ENCODE results near the gene CHODL.

The CHODL gene, protein sequence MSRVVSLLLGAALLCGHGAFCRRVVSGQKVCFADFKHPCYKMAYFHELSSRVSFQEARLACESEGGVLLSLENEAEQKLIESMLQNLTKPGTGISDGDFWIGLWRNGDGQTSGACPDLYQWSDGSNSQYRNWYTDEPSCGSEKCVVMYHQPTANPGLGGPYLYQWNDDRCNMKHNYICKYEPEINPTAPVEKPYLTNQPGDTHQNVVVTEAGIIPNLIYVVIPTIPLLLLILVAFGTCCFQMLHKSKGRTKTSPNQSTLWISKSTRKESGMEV

DNA sequence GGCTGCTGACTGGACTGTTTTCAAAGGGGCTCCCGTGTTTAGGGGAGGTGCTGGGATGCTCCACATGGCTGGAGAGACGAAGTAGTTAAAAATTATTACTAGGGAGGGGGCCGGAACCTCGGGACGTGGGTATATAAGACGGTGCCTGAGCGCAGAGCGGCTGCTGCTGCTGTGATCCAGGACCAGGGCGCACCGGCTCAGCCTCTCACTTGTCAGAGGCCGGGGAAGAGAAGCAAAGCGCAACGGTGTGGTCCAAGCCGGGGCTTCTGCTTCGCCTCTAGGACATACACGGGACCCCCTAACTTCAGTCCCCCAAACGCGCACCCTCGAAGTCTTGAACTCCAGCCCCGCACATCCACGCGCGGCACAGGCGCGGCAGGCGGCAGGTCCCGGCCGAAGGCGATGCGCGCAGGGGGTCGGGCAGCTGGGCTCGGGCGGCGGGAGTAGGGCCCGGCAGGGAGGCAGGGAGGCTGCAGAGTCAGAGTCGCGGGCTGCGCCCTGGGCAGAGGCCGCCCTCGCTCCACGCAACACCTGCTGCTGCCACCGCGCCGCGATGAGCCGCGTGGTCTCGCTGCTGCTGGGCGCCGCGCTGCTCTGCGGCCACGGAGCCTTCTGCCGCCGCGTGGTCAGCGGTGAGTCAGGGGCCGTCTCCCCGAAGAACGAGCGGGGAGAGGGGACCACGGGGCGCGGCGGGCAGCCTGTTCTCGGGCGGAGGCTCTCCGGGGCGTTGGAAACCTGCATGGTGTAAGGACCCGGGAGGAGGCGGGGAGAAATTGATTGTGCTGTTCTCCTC is at the start of gene CHODL:
Gene CHODL (plus strand): TSS at position 163 of the 793 bp plus-strand sequence. CDS start 391 bp downstream, at position 554.
- no peak for DNase-seq

DNA sequence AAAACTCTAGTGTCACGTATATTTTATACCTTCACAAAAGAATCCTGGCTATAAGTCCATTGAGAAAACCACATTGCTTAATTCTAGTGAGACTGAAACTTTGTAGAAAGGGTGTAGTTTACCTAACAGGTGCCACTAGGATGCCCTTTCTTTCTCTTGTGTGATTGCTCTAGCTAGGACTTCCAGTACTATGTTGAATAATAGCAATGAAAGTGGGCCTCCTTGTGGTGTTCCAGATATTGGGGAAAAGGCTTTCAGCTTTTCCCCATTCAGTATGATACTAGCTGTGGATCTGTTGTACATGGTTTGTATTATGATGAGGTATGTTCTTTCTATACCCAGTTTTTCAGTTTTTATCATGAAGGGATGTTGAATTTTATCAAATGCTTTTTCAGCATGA is 39.7 kb upstream of the CHODL start:
- DNase-seq: no peak

DNA sequence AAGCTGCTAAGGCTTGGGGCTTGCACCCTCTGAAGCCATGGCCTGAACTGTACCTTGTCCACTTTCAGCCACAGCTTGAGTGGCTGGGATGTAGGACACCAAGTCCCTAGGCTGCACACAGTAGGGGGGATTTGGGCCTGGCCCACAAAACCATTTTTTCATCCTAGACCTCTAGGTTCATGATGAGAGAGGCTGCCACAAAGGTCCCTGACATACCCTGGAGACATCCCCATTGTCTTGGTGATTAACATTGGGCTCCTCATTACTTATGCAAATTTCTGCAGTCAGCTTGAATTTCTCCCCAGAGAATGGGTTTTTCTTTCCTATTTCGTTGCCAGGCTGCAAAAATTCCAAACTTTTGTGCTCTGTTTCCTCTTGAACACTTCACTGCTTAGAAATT is 26.3 kb upstream of the CHODL start:
- DNase-seq: no peak

DNA sequence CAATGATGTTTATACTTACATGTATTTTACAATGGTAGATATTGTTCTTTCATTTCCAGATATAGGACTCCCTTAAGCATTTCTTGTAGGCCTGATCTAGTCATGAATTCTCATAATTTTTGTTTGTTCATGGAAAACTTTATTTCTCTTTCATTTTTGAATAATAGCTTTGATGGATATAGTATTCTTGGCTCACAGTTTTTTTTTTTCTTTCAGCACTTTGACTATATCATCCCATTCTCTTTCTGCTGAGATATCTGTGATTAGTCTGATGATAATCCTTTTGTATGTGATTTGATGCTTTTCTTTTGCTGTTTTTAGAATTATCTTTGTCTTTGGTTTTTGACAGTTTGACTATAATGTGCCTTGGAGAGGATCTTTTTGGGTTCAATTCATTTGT is 24.1 kb upstream of the CHODL start:
- no peak for DNase-seq

DNA sequence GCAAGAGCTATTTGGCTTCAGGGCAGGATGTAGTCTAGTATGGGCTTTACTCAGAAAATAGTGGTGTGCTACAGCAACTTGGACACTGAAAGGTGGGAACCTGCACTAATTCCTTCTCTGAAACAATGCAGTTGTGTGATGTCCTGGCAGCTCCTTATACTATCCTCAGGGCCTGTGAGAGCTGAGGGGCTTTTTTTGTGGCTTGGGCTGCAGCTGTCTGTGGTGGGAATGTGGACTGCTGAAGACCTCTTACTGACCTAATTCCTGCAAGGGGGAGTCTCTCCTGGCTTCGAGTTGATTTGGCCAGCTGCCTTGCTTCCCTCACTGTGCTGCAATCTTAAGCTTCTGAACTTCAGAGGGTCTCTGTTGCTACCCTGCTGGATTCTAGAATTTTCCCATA is 22.3 kb upstream of the CHODL start:
- DNase-seq: no peak

DNA sequence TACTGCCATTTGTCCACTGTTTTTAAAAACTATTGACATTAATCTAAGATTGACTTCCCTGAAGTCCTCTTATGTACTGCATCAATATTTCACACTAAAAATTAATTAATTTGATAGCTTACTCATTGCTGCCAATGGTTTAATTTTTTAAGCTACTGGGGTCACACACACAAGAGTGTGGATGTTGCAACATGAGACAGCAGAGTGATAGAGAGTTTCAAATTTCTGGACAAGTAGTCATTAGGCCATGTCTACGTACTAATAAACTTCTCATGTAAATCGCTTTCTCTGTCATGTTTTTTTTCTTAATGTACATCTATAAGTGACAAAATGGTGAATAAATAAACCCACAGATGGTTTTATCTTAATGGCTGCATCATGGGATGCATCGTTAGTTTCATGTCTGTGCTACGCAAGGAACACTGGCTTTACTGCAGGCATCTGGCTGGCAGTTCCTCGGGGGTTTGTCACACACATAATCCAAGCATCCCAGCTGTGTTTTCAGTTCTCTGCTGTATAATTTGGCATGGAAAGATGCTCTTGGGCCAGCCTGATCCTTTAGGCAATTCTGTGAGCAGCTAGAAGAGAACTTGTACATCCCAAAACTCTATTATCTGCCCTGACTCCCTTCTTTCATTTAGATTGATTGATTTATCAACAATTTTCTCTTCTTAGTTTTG is 16.4 kb upstream of the CHODL start:
- no peak for DNase-seq

DNA sequence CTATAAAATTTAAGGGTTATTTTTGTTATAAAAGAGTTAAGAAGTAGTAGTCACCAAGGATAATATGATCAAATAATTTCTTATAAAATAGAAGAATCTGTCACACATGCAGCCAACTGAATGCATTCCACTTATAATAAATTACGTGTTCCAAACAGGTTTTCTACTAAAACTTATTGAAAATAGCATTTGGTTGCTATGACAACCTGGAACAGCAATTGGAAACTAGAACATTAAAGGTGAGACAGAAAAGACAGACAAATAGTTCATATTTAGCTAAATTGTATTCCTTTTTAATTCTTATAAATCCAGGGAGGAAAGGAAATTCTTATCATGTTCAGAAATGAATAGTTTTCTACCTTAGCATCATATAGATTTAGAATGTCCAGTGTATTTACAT is 9.1 kb upstream of the CHODL start:
- DNase-seq: no peak

DNA sequence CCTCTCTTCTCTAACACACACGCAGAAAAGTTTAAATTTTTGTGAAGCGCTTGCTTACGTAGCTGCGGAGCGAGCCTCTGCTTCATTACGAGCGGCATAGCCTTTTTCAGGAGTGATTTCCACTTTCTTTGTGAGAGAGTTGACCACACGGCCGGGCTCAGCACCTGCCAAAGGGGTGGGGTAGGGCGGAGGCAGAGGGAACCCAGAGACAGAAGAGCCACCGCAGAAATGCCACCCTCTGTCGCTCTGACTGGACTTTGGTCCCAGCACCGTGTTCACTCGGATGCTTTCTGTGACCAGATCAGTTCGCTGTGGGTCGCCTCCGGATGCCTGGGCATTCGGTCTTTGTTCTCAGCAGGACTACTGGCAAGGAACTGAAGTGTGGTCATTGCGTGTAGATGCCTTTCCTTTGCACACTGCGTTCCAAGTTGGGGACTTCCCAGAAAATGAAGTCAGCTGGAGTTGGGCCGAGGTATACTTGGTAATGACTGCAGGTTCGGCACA is 883 bp downstream of the CHODL start:
- no peak for DNase-seq

DNA sequence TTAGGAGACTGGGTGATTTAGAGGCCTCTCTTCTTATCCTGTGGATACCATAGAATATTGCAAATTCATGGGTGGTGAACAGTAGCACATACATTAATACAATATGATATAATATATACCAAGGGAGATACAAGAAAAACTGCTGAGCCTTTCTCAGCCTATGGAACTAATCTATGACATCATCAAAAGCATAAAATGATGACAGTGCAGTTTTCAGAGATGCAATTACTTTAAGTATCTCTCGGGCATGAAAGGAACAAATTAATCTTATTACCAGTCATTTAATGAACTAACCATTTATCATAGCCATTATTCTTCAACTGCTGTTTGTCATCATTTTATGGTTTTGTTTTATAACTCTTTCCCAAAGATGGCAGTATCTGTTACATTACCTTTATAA is 3.5 kb downstream of the CHODL start:
- DNase-seq: no peak

DNA sequence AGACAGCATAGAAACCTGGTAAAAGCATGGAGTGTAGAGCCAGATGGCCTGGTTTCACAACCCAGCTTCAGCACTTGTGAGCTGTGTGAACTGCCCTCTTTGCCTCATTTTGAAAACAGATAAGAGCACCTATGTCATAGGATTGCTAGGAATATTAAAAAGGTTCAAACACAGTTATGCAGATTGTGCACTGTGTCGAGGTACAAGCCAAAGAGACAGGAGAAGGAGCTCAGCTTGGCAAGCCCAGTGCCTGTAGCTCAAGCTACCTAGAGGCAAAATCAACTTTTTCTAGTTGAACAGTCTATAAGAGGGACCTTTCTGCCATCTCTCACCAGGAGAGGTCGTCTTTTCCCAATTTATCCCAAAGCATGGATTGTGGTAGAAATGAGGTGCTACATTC is 5.0 kb downstream of the CHODL start:
- no peak for DNase-seq

DNA sequence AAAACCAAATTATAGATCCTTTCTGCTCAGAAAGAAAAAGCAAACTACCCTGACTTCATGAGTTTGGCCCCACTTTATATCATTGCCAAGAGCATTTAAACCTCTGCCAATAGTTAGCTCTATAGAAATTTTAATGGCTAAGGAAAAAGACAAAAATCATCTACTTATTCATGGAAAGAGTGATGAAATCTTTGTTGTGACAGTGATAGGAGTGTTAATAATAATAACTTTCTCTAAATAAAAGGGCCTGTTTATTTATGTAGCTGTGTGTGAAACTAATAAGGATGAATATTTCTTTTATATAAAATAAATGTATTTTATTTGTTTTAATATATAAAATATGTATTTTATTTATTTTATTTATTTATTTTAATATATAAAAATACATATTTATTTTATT is 6.4 kb downstream of the CHODL start:
- no peak for DNase-seq

DNA sequence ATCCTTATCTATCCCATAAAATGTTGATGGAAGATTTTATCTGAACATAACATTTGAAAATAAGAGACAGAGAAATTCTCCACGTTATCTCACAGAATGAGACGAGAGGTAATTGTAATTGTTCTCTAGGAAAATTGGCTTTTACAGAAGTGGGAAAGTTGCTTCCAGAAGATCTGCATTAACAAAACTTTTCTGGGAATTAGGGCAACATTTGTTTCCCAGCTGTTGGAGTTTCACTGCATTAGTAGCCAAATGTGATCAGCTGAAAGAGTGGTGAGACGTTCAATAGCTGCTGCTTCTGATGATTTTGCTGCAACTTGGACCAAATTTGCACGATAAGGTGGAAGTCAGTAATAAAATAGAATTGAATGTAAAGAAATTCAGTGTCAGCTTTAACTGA is 7.6 kb downstream of the CHODL start:
- no peak for DNase-seq

DNA sequence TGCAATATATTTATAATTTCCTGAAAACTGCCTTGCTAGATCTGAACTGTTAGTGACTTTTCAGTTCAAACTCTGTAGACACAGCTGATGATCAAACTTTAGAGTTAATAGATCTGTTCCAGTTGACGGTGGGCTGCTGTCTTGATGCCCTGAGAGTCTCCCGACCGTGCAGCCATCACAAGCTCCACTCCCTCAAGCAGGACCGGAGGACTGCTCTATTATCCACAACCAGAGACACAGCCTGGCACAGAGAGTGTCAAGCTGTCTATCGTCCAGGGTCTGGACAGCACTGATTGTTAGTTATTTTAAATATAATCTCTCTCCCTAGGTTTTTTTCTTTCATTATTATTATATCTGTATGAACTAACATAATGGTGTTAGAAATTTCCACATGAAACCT is 8.0 kb downstream of the CHODL start:
- no peak for DNase-seq

DNA sequence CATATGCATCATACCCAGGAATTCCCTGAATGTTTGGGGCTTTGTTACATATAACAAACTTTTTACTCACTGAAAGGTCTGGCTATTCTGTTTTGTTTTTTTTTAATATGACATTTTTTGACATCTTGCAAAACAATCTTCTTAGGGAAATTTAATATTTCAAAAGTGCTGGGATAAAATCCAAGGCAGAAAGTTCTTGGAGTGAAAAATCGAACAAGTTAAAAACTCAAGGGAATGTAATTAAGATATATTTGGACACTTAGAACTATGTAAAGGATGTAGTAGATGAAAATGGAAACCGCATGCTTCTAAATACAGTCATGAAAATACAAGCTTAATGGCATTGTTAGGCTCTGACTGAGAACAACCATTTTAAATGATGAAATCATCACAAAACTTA is 8.6 kb downstream of the CHODL start:
- DNase-seq: no peak

DNA sequence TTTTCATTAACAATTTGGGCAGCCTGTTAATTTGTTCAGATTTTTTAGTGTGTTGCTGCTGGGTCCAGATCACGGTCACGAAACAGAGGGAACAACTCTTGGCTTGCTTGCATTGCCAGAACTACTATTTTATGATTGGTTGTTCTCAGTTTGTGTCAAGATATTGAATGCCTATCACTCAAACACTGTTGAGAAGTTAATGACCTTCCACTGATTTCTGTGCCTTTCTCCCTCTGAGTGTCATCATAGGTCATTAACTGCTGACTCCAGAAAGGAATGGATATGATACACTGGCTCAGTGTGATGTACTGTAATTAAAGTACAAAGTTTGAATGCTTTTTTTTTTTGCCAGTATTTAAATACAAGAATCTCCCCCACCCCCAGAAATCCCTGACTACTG is 9.2 kb downstream of the CHODL start:
- no peak for DNase-seq

DNA sequence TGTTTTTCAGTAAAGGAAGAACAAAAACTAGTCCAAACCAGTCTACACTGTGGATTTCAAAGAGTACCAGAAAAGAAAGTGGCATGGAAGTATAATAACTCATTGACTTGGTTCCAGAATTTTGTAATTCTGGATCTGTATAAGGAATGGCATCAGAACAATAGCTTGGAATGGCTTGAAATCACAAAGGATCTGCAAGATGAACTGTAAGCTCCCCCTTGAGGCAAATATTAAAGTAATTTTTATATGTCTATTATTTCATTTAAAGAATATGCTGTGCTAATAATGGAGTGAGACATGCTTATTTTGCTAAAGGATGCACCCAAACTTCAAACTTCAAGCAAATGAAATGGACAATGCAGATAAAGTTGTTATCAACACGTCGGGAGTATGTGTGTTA is 21.3 kb downstream of the CHODL start:
- DNase-seq: no peak

DNA sequence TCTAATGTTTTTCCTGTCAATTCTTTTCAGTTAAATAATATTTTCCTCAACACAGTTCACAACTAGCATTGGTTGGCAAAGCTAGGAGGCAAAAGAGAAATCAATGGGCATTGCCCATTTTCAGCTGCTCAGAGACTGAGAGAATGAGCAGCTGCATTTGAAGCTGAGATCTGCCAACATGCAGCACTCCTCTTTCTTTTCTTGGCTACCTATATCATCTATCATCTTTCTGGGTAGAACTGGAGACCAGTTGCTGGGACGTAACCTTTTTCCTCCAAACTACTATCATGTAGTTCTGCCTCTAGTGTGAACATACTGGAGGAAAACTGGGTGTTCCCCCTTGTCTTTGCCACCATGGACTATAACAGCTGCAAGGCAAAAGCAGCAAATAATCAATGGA is 22.9 kb downstream of the CHODL start:
- no peak for DNase-seq

DNA sequence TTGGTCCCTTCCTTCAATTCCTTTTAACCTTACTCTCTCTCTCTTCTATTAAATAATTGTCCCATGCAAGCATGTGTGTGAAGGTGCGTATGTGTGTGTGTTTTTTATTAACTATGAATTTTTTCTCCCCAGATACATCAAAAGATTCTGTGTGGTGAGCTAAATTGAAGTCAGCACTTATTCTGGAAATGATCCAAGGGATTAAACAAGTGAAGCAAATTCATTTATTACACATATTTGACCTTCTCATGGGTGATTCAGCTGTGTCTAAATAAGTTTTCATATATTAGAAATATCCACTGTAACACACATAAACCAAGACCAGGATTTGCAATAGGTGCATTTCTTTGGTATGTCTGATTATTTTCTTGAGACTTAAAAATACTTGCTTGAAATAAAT is 24.3 kb downstream of the CHODL start:
- no peak for DNase-seq

DNA sequence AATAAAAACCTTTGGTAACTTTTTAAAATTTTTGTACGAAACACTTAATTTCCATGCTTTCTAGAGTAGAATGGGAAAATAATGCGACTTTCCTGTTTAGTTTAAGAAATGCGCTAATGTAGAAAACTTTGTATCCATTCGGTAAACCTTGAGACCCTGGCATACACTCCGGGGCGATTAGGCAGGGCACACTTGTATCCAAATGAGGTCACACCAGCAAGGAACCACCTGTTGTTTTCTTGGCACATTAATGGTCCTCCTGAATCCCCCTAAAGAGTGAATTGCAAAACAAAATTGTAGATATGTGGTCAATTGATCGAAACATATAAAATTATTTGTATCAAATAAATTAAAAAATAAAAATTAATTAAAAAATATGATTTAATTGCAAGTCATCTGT is 25.2 kb downstream of the CHODL start:
- no peak for DNase-seq

DNA sequence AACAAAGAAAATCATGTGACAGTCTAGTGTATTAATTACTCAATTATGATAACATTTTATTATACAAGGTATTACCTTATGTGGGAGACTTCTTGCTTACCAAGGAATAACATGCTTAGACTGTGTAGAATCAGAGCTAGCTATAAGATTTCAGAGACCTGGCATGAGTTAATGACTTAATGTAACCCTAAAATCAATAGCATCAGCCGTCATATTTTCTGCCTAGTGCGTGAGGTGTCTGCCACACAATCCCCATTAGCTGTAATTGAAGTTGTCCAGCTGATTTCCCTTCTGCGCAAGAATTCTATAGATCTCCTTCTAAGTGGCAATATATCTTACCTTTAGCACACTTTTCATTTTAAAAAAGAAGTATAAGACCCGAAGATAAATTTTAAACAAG is 28.8 kb downstream of the CHODL start:
- no peak for DNase-seq

DNA sequence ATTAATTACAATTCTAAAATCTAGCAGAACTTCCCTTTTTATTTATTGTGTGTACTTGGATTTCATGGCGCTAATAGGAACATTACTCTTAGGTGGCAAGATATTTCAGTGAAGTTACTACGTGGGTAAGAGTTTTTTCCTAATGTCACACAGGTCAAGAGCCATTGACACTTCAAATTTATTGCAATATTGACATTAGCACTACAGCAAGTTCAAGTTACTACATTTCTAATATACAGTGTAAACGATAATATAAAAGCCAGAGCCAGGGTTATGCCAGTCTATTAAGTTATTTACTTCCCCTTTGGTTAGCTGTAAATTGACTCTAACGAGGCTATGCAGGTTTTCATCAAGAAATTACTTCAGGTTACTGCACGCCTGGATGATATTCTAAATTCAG is 29.7 kb downstream of the CHODL start:
- no peak for DNase-seq

DNA sequence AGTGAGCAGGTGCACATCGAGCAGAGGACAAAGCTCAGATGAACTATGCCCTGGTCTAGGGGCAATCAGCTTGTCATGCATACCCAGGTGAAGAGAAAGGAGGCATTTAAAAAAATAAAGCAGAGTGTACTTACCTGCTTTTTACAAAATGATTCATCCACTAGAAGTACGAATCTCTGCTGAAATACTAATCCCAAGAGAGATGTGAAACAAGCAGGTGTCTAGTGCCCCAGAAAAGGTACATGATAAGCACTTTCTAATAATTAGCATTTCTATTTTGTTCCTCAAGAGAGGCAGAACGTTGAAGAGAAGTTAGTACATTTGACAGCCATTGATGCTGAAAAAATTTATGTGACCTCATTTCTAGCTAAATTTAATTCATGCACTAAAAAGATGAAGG is 31.1 kb downstream of the CHODL start:
- DNase-seq: no peak

DNA sequence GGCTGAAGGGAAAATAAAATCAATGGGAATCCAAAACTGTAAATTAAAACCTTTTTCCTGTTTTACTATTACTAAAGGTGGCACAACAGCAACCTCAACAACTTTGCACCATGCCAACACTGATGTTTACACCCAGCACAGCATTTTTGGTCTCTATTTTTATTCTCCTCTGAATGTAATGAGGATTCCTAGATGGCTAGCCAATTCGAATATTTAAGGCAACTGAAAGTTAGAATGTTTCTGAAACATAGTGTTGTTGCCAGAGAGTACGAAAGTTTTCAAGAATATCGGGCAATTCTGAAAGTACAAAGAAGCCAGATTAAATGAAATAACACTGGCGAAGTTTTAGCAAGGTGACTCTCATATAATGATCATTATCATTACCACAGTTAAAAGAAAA is 40.7 kb downstream of the CHODL start:
- DNase-seq: no peak

DNA sequence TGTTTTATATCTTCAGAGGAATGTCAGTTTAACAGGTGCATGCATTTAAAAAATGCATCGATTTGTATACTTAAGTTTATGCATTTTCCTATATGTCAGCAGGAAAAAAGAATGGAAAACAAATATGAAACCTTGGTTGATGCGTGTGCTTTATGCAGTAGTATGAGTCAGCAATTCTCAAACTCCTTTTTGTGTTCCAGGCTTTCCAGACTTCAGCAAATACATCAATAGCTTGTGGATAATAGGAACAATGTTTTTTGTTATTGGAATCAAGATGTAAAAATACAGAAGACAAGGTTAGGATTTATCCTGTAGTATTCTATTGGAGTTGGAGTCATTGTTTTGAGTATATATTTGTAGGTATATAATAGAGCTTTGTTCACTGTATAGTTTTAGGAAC is 45.2 kb downstream of the CHODL start:
- DNase-seq: no peak

All from NCI-H510A (cell line).